HepG2 (cell line): ENCODE measurements around the gene ST14. TPM values are rescaled to one million over a fixed set of nuclear protein-coding genes. Genes with fewer than 3 reads are reported as not detected.

Source experiments
- ARNT2 ChIP-seq: sonication (generic); formaldehyde crosslinking; IDR thresholded peaks from 2 replicates; pipeline ENCODE4 v1.8.0; 2022; ENCODE audit warnings: mild to moderate bottlenecking, low read depth, missing genetic modification reagents, moderate library complexity
- CBX2 ChIP-seq, 2 experiments: fragments of 200-600 bp in 1 of 2; sonication (generic); formaldehyde crosslinking in 1 of 2; IDR thresholded peaks; 2 replicates each; pipeline versions ENCODE4 v1.7.0 to v1.8.1; 2018 to 2022; ENCODE audit warnings: low read depth in 2 of 2, low read length in 1 of 2, mild to moderate bottlenecking in 1 of 2, missing genetic modification reagents in 1 of 2
- IKZF4 ChIP-seq: sonication (generic); formaldehyde crosslinking; IDR thresholded peaks from 2 replicates; pipeline ENCODE4 v1.5.1; 2020; ENCODE audit warnings: borderline replicate concordance, mild to moderate bottlenecking, low read depth, missing genetic modification reagents; ENCODE audit errors: not compliant biosample characterization
- IRF2 ChIP-seq: IDR thresholded peaks from 2 replicates; pipeline ENCODE4 v1.6.1; 2018; ENCODE audit warnings: missing genetic modification reagents, missing compliant biosample characterization
- MBNL3 ChIP-seq: fragments of 250-450 bp; sonication (Bioruptor Pico); conservative IDR thresholded peaks from 2 replicates; pipeline ENCODE4 v1.8.0; 2022; ENCODE audit warnings: mild to moderate bottlenecking, inconsistent platforms
- NFAT5 ChIP-seq: sonication (generic); formaldehyde crosslinking; IDR thresholded peaks from 2 replicates; pipeline ENCODE4 v1.4.0; 2020; ENCODE audit warnings: missing genetic modification reagents
- NR2F2 ChIP-seq: IDR thresholded peaks from 2 replicates; pipeline ENCODE4 v1.6.1; 2012; ENCODE audit warnings: low read depth, inconsistent platforms, borderline replicate concordance
- PRMT3 ChIP-seq: sonication (generic); formaldehyde crosslinking; IDR thresholded peaks from 2 replicates; pipeline ENCODE4 v1.8.1; 2022; ENCODE audit warnings: low read depth, mild to moderate bottlenecking, moderate library complexity, missing genetic modification reagents, borderline replicate concordance
- SRSF4 ChIP-seq: fragments of 200-400 bp; formaldehyde crosslinking; IDR thresholded peaks from one replicate; pipeline ENCODE4 v1.6.1; 2018; ENCODE audit warnings: mild to moderate bottlenecking, low read depth, low read length, moderate library complexity; ENCODE audit not compliant: poor library complexity, severe bottlenecking
- TSC22D2 ChIP-seq: sonication (generic); formaldehyde crosslinking; IDR thresholded peaks from 2 replicates; pipeline ENCODE4 v1.5.1; 2020; ENCODE audit warnings: missing genetic modification reagents, mild to moderate bottlenecking, borderline replicate concordance
- ZBTB7B ChIP-seq: sonication (generic); formaldehyde crosslinking; IDR thresholded peaks from 2 replicates; pipeline ENCODE4 v1.4.0; 2020; ENCODE audit warnings: missing genetic modification reagents
- ZBTB8A ChIP-seq: sonication (generic); formaldehyde crosslinking; IDR thresholded peaks from 2 replicates; pipeline ENCODE4 v1.4.0; 2020; ENCODE audit warnings: mild to moderate bottlenecking, low read depth, missing genetic modification reagents, borderline replicate concordance
- ZHX1 ChIP-seq: sonication (generic); formaldehyde crosslinking; IDR thresholded peaks from 2 replicates; pipeline ENCODE4 v1.8.1; 2022; ENCODE audit warnings: low read depth, mild to moderate bottlenecking, missing genetic modification reagents
- ZMAT5 ChIP-seq: sonication (generic); formaldehyde crosslinking; IDR thresholded peaks from 2 replicates; pipeline ENCODE4 v1.5.0; 2020; ENCODE audit warnings: mild to moderate bottlenecking, low read depth, missing genetic modification reagents, borderline replicate concordance
- ZNF329 ChIP-seq: sonication (generic); formaldehyde crosslinking; IDR thresholded peaks from 2 replicates; pipeline ENCODE4 v1.9.0; 2021; ENCODE audit warnings: low read depth, mild to moderate bottlenecking, missing genetic modification reagents
- ZNF687 ChIP-seq: sonication (generic); formaldehyde crosslinking; IDR thresholded peaks from 2 replicates; pipeline ENCODE4 v1.5.1; 2020; ENCODE audit warnings: mild to moderate bottlenecking, missing genetic modification reagents, moderate library complexity
- polyA plus RNA-seq, 8 experiments: library from polyadenylated mRNA; depleted of rRNA in 3 of 8; stranded (reverse) in 7 of 8; unstranded in 1 of 8; fragments of >200 nt; fragmentation: Illumina TruSeq in 4 of 8; extraction: Trizol in 4 of 8; gene quantifications; 2 replicates each; pipeline versions ENCODE4 v1.2.1 to v1.2.3, GENCODE V29; 2011 to 2016; ENCODE audit warnings: low read depth in 4 of 8, missing spikeins in 1 of 8, mixed read lengths in 1 of 8; ENCODE audit not compliant: insufficient read depth in 1 of 8
- total RNA-seq, 5 experiments: library from RNA; depleted of rRNA; stranded (reverse); fragments of >200 nt; fragmentation: Illumina TruSeq; extraction: Trizol; gene quantifications; 2 replicates each; pipeline ENCODE4 v1.2.3, GENCODE V29; 2016; ENCODE audit warnings: low read depth in 1 of 5

Gene ST14
- total and polyA plus RNA-seq, 2 of the 13 experiments (the other 11 are each of a cell fraction or from before 2014, with no cell fraction given), result 0.88 to 1.4 TPM

GRCh38 chr11:130124096-130124495 is 35.5 kb upstream of the ST14 start (continued):
- TF ChIP-seq ZNF687, result peak; percentile 46
- peak; percentile 71 for TF ChIP-seq NR2F2
- no peak for TF ChIP-seq SRSF4
- TF ChIP-seq NFAT5 (CRISPR knock-in tag), result no peak
- no peak for TF ChIP-seq ARNT2 (CRISPR knock-in tag)
- TF ChIP-seq ZBTB7B (CRISPR knock-in tag), result 0 out of 2 replicates have a peak, but pooled peaks have one; percentile 36
- TF ChIP-seq IKZF4, result no peak
- no peak for TF ChIP-seq ZBTB8A
- TF ChIP-seq TSC22D2, result no peak
- no peak for TF ChIP-seq ZMAT5 (CRISPR knock-in tag)
- no peak for TF ChIP-seq PRMT3 (CRISPR knock-in tag)
- peak; percentile 65; the same call in 1 of the 2 replicates for TF ChIP-seq IRF2
- no peak for TF ChIP-seq MBNL3
- TF ChIP-seq ZNF329 (CRISPR knock-in tag), result no peak
- TF ChIP-seq ZHX1 (CRISPR knock-in tag), result 0 out of 2 replicates have a peak, but pooled peaks have one; percentile 50
- no peak for TF ChIP-seq CBX2 (IDR thresholded peaks at IDR 0.05; ENCODE audit: low read depth, low read length)
- TF ChIP-seq CBX2 (CRISPR knock-in tag; IDR thresholded peaks at IDR 0.05; ENCODE audit: low read depth), result no peak
